Heart left ventricle (tissue), 16 donors: Measurements from ENCODE around the gene SRGAP1. TPM values are rescaled to one million over a fixed set of nuclear protein-coding genes. Genes with fewer than 3 reads are reported as not detected.

Source experiments
- ATAC-seq, 4 donors: fragments of 200-7000 bp; cut with Tn5 transposase; one replicate each; pipeline ENCODE4 v1.9.1; 2020 to 2022; ENCODE audit warnings: moderate library complexity in 4 of 4, mild to moderate bottlenecking in 3 of 4, moderate number of reproducible peaks in 1 of 4
- DNase-seq, 5 donors: peaks; one replicate each; pipeline ENCODE4 v3.0.0-alpha.2; 2020
- H3K27ac ChIP-seq, 12 donors: fragments of 200-600 bp; sonication (generic) in 4 of 12; one replicate each; pipeline versions ENCODE4 v1.5.0 to v1.8.0; 2016 to 2022; ENCODE audit warnings: mild to moderate bottlenecking in 2 of 12
- H3K27me3 ChIP-seq, 9 donors: fragments of 200-600 bp; sonication (generic) in 2 of 9; one replicate each; pipeline versions ENCODE4 v1.5.1 to v1.8.0; 2016 to 2022; ENCODE audit warnings: mild to moderate bottlenecking in 3 of 9
- H3K36me3 ChIP-seq, 9 donors: fragments of 200-600 bp; sonication (generic) in 2 of 9; one replicate each; pipeline versions ENCODE4 v1.5.0 to v1.8.0; 2018 to 2022; ENCODE audit warnings: mild to moderate bottlenecking in 2 of 9
- H3K4me1 ChIP-seq, 12 donors: fragments of 200-600 bp; sonication (generic) in 4 of 12; one replicate each; pipeline versions ENCODE4 v1.5.0 to v1.8.0; 2016 to 2022; ENCODE audit warnings: mild to moderate bottlenecking in 3 of 12
- H3K4me3 ChIP-seq, 12 donors: fragments of 200-600 bp; sonication (generic) in 4 of 12; one replicate each; pipeline versions ENCODE4 v1.5.0 to v1.8.0; 2017 to 2022; ENCODE audit warnings: mild to moderate bottlenecking in 9 of 12, moderate library complexity in 4 of 12
- H3K9me3 ChIP-seq, 12 donors: fragments of 200-600 bp; sonication (generic) in 4 of 12; one replicate each; pipeline versions ENCODE4 v1.5.0 to v1.8.0; 2016 to 2022; ENCODE audit warnings: mild to moderate bottlenecking in 1 of 12
- POLR2A ChIP-seq, 2 donors: fragments of 450-650 bp; IDR thresholded peaks; one replicate each; pipeline ENCODE4 v1.6.1; 2017; ENCODE audit warnings: antibody characterized with exemption in 2 of 2, mild to moderate bottlenecking in 2 of 2, moderate library complexity in 2 of 2
- WGBS, 4 donors: extraction: QIAGEN DNeasy Blood & Tissue Kit in 2 of 4; methylation state at CpG; one replicate each; pipeline versions ENCODE4 v1.1.5 to v1.1.7; 2013 to 2018; 5-methylcytosine and 5-hydroxymethylcytosine counted together
- intact Hi-C, 10 donors: fragments of 100-400 bp; cut with DNase I; formaldehyde crosslinking; loops; one replicate each; pipeline versions ENCODE4 v1.11.1 to v1.14.2; 2022
- polyA plus RNA-seq, 2 donors: library from polyadenylated mRNA; stranded (reverse); fragments of 200-250 nt; gene quantifications; one replicate each; pipeline ENCODE4 v1.2.3, GENCODE V29; 2013
- total RNA-seq, 9 donors: library from RNA; depleted of rRNA in 2 of 9; stranded (reverse); fragments of >200 nt in 2 of 9; fragmentation: NEBNext Ultra II Directional in 3 of 9; extraction: Animal tissue kit (Norgen Biotek cat#: 25700) in 3 of 9; gene quantifications; one replicate each; pipeline versions ENCODE4 v1.1.0 to v1.2.4, GENCODE V29; 2016 to 2023
- TF ChIP-seq, protein P1 (sequence below), 12 donors: fragments of 200-600 bp; sonication (generic) in 4 of 12; IDR thresholded peaks; one replicate each; pipeline versions ENCODE4 v1.5.0 to v1.8.0; 2018 to 2022; ENCODE audit warnings: antibody characterized with exemption in 12 of 12, mild to moderate bottlenecking in 5 of 12
- donor health status: ischemic (EF 13 %, LVEDD 7.1; RV severe dilation, severe dysfunction).
- donor health status: healthy with polysubstance abuse.
- donor health status: DM: no; HTN: yes; CAD: no.
- donor health status: DM: no; HTN: no; CAD: no.
- donor health status: ischemic (EF 25% LVEDD 6.9; RV normal size, moderate dysfunction).
- donor health status: ischemic (EF 25% LVEDD 5.7; RV mildly dilated, moderate dysfunction).
- donor health status: healthy.
- donor health status: DM: yes; HTN: yes; CAD: no.
- donor health status: ischemic (EF 35%, LVEDD 5.7; RV mildly dilated, moderate dysfunction).
- donor health status: nonischemic (EF 11% LVEDD 7.7; RV severe dilation, severe dysfunction).
- donor health status: DM: yes; HTN: yes; CAD: no.
- donor health status: PGD.
- donor health status: ischemic (EF 29% LVEDD 5.4; RV normal size, mild dysfunction).
- donor health status: nonischemic (EF 23%, LVEDD 6.1; RV moderate dilation, normal function).

The SRGAP1 gene
- total and polyA plus RNA-seq, 11 donors: 1.3 to 10.6 (median 4.5) TPM

DNA sequence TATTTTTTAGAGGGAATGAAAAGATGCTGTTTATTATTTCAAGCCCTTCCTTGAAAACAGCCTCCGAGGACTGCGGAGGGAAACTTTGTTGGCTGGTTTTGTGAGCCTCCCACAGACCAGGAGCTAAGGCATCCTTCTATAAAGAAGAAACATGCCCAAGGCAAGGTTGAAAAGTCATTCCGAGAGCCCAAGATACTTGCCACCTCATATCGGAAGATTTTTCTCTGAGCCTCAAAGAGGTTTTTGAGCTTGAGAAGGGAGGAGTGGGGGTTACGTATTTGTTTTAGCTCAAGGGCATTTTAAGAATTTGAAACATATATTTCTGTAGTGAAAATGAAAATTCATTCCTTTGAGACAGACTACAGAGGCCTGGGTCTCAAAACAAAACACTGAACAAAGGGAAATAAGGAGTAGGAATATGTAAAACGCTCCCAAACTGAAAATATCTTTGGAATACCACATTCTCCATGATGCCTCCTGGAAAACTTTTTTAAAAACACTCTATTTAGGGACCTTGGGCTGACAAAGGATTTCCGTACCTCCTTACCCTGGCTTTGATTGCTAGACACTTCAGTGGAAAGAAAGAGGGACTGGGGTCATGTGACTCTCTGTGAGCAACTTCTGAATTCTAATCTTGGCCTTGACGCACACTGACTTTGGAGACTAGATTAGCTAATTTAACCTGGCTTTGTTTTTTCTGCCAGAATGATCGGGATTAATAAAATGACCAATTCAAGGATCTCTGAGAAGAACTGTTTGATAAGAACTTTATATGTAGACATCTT lies 180.9 kb downstream of the SRGAP1 start:
- no peak for ATAC-seq
- no peak for TF ChIP-seq POLR2A (IDR thresholded peaks at IDR 0.05)
- TF ChIP-seq, protein P1, sequence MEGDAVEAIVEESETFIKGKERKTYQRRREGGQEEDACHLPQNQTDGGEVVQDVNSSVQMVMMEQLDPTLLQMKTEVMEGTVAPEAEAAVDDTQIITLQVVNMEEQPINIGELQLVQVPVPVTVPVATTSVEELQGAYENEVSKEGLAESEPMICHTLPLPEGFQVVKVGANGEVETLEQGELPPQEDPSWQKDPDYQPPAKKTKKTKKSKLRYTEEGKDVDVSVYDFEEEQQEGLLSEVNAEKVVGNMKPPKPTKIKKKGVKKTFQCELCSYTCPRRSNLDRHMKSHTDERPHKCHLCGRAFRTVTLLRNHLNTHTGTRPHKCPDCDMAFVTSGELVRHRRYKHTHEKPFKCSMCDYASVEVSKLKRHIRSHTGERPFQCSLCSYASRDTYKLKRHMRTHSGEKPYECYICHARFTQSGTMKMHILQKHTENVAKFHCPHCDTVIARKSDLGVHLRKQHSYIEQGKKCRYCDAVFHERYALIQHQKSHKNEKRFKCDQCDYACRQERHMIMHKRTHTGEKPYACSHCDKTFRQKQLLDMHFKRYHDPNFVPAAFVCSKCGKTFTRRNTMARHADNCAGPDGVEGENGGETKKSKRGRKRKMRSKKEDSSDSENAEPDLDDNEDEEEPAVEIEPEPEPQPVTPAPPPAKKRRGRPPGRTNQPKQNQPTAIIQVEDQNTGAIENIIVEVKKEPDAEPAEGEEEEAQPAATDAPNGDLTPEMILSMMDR (IDR thresholded peaks at IDR 0.05): no peak
- Histone ChIP-seq H3K27ac (no peak overlapping the region), H3K9me3 (no peaks in the 10 kb centered on the region), H3K36me3 (no peaks in the 10 kb centered on the region), H3K4me1 (no peaks in the 10 kb centered on the region), H3K27me3 (no peaks in the 10 kb centered on the region), H3K4me3 (no peak overlapping the region)
- WGBS, 4 donors: 90 to 92% (median 91%) methylated on average over 9 of the region's 9 CpGs
- DNase-seq: no peak
- intact Hi-C loops: no loop called here

DNA sequence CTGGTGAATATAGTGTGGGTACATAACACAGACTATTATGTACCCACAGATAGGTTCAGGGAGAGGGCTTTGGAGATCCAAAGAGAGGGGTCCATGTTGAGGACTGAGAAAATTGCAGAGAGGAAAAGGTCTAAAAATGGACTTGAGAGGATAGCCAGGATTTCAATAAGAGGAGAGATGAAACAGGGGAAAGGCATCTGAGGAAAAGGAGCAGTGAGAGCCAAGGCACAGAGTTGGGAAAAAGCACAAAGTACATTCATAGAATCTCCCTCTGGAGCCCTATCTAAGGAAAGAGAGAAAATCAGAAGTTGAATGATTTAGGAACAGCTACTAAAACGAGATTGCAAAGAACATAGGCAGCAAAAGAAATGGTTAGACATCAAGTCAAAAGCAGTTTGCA lies 182.8 kb downstream of the SRGAP1 start:
- no peaks in the 10 kb centered on the region for H3K27me3 ChIP-seq
- H3K9me3 ChIP-seq: peaks cover 0 to 11% (median 0%) of the 10 kb centered on the region in 12 donors
- no peaks in the 10 kb centered on the region for H3K4me1 ChIP-seq
- intact Hi-C loops: no loop called here
- ATAC-seq (no peak), DNase-seq (no peak)
- no peak overlapping the region for H3K27ac ChIP-seq
- H3K4me3 ChIP-seq: no peak overlapping the region
- H3K36me3 ChIP-seq: no peaks in the 10 kb centered on the region
- TF ChIP-seq POLR2A (IDR thresholded peaks at IDR 0.05): no peak
- TF ChIP-seq, protein P1 (IDR thresholded peaks at IDR 0.05): no peak
- WGBS, 4 donors: 65 to 83% (median 70%) methylated on average over 1 of the region's 1 CpG

DNA sequence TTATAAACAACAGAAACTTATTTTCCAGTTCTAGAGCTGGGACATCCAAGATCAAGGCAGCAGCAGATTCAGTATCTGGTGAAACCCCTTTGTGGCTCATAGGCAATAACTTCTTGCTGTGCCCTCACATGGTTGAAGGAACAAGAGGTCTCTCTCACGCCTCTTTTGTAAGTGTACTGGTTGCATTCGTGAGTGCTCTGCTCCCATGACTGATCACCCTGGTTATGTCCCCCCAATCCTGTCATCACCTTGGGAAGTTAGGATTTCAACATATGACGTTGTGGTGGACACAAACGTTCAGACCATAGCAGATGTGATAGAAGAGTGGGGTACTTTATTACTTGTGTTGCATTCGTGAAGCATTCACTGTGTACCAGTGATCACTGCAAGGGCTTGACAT lies 184.0 kb downstream of the SRGAP1 start:
- intact Hi-C loops: no loop called here
- 49 to 88% (median 63%) methylated on average over 5 of the region's 5 CpGs for WGBS, 4 donors
- Histone ChIP-seq H3K27ac (no peak overlapping the region), H3K4me3 (no peak overlapping the region), H3K4me1 (no peaks in the 10 kb centered on the region), H3K36me3 (no peaks in the 10 kb centered on the region), H3K27me3 (no peaks in the 10 kb centered on the region), H3K9me3 (peaks cover 0 to 11% (median 0%) of the 10 kb centered on the region in 12 donors)
- DNase-seq (no peak), ATAC-seq (no peak)
- no peak for TF ChIP-seq POLR2A (IDR thresholded peaks at IDR 0.05)
- TF ChIP-seq, protein P1 (IDR thresholded peaks at IDR 0.05): no peak

DNA sequence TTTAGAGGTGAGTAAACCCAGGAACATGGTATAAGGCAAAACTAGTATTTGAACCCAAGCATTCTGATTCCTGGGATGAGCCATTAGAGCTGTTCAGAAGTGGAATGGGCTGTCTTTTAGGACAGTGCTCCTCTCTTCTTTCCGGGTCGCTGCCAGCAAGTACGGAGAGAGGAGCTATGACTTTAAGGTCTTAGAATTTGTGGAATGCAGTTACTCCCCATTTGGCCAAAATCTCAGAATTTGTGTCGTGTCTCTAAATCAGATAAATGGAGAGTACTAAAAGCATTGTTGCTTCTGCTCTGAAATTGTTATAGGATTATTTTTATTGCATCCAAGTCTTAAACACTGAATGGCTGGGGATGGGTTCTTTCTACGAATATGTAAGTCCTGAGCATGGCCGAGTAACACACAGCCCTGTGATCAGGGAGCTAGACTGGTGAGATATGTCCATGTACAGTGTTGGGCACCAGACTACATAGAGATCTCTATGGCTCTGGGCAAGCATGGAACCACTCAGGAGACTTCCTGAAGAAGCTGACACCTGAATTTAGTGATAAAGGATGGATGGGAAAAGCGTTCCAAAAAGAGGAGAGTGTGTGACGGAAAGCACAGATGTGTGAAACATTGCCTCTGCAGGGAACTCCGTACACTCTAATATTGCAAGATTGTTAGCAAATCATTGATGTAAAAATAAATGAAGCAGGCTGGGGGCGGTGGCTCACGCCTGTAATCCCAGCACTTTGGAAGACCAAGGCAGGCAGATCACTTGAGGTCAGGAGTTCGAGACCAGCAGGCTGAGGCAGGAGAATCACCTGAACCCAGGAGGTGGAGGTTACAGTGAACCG lies 184.7 kb downstream of the SRGAP1 start:
- Histone ChIP-seq H3K27ac (no peak overlapping the region), H3K9me3 (peaks cover 0 to 11% (median 0%) of the 10 kb centered on the region in 12 donors), H3K27me3 (no peaks in the 10 kb centered on the region), H3K36me3 (no peaks in the 10 kb centered on the region), H3K4me1 (no peaks in the 10 kb centered on the region), H3K4me3 (no peak overlapping the region)
- ATAC-seq (no peak), DNase-seq (no peak)
- no peak for TF ChIP-seq POLR2A (IDR thresholded peaks at IDR 0.05)
- TF ChIP-seq, protein P1 (IDR thresholded peaks at IDR 0.05): no peak
- intact Hi-C loops: no loop called here
- 81 to 92% (median 89%) methylated on average over 12 to 13 of the region's 13 CpGs for WGBS, 4 donors
